IPS-15b (cell line): ENCODE results near the gene RNF103.

Experiments used
- H3K27me3 ChIP-seq: one replicate; pipeline ENCODE4 v1.6.1; 2013; ENCODE audit warnings: low read length; ENCODE audit not compliant: control insufficient read depth, insufficient read depth
- H3K36me3 ChIP-seq: one replicate; pipeline ENCODE4 v1.6.1; 2013; ENCODE audit warnings: low read length; ENCODE audit not compliant: control insufficient read depth, insufficient read depth
- H3K4me1 ChIP-seq: one replicate; pipeline ENCODE4 v1.6.1; 2013; ENCODE audit warnings: mild to moderate bottlenecking, low read length; ENCODE audit not compliant: control insufficient read depth, insufficient read depth
- H3K4me3 ChIP-seq: one replicate; pipeline ENCODE4 v1.5.1; 2013; ENCODE audit warnings: low read depth, low read length
- H3K9ac ChIP-seq: one replicate; pipeline ENCODE4 v1.6.1; 2013; ENCODE audit warnings: low read depth, mild to moderate bottlenecking, low read length
- H3K9me3 ChIP-seq: one replicate; pipeline ENCODE4 v1.6.1; 2013; ENCODE audit warnings: mild to moderate bottlenecking, low read length; ENCODE audit not compliant: control insufficient read depth, insufficient read depth

The RNF103 gene

DNA sequence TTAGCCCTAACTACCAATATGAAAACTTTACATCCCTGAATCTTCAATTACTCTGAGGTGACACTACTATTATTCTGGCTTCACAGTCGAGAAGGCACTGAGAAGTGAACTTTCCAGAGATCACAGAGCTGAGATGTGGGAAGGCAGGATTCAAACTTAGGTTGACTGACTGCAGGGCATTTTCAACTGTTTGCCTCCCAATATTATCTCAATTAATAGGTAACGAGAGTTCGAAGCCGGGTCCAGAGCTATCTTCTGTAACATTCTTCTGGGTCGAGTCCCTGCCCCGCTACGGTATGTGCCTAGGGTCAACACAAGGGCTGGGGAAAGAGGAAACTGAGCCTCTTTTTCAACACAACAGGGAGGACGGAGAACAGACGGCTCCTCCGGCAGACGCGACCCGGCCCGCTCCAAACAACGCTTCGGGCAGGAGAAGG lies 61.2 kb downstream of the RNF103 start:
- Histone ChIP-seq H3K9me3 (peaks cover 3% of the 10 kb centered on the region), H3K4me3 (peak overlapping the region; percentile 94), H3K27me3 (peaks cover 14% of the 10 kb centered on the region), H3K9ac (peak overlapping the region; percentile 99), H3K36me3 (no peaks in the 10 kb centered on the region), H3K4me1 (peaks cover 3% of the 10 kb centered on the region)

- Histone ChIP-seq H3K36me3 (no peaks in the 10 kb centered on the region), H3K9ac (no peak overlapping the region), H3K9me3 (no peaks in the 10 kb centered on the region), H3K27me3 (no peaks in the 10 kb centered on the region), H3K4me3 (no peak overlapping the region), H3K4me1 (peaks cover 3% of the 10 kb centered on the region)
Measured at GRCh38 chr2:86557836-86558235, 65.8 kb downstream of the RNF103 start.

DNA sequence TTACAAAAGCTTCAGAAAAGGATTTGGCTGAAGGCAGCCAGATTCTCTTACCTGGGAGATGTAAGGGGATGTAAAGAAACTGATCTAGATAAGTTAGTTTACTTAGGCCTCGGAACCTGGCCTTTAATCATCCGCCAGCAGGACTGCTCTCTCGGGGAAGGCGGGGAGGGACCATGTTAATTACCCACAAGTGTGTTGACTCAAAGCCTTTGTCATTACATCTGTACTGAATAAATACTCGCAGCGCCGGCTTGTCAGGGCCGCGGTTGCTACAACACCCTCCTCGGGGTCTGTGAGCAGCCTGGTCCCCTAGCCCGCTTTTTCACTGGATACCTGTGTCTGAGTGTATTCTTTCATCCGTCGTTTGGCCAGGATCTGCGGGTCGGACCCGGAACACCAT lies 67.2 kb downstream of the RNF103 start:
- Histone ChIP-seq H3K4me3 (no peak overlapping the region), H3K9me3 (peaks cover 4% of the 10 kb centered on the region), H3K9ac (no peak overlapping the region), H3K4me1 (peaks cover 3% of the 10 kb centered on the region), H3K36me3 (no peaks in the 10 kb centered on the region), H3K27me3 (no peaks in the 10 kb centered on the region)
